HEK293 (cell line): Measurements from ENCODE around the gene CASQ2.

Experiments used
- CTCF ChIA-PET: fragments of 350-600 bp; formaldehyde crosslinking; extraction: SDS; loops from one replicate; lab custom pipeline; 2021; ENCODE audit warnings: antibody characterized with exemption; lab: Yijun Ruan, JAX
- POLR2A ChIA-PET: fragments of 300-600 bp; formaldehyde crosslinking; extraction: SDS; loops from one replicate; lab custom pipeline; 2020; ENCODE audit warnings: antibody characterized with exemption, inconsistent platforms; lab: Yijun Ruan, JAX
- H3K27ac ChIP-seq: fragments of 200-500 bp; sonication (Bioruptor generic); 2 replicates; pipeline ENCODE4 v1.5.1; 2014; ENCODE audit warnings: low read depth, low read length, control low read depth, inconsistent platforms; ENCODE audit errors: extremely low read depth
- H3K36me3 ChIP-seq, 2 experiments: fragments of 200-500 bp in 1 of 2; sonication (Bioruptor generic) in 1 of 2; 1 replicate in 1 of 2; 2 replicates in 1 of 2; pipeline ENCODE4 v1.5.1; 2014 to 2017; ENCODE audit warnings: inconsistent platforms in 2 of 2, low read length in 2 of 2; ENCODE audit not compliant: control insufficient read depth in 2 of 2, insufficient read depth in 1 of 2
- H3K4me1 ChIP-seq: fragments of 200-500 bp; sonication (Bioruptor generic); 2 replicates; pipeline ENCODE4 v1.5.1; 2014; ENCODE audit warnings: mild to moderate bottlenecking, low read length, inconsistent platforms; ENCODE audit not compliant: control insufficient read depth, insufficient read depth
- H3K4me3 ChIP-seq: 2 replicates; pipeline ENCODE4 v1.5.1; 2011; ENCODE audit warnings: low read depth, mild to moderate bottlenecking, control low read depth, low read length, moderate library complexity
- H3K9me3 ChIP-seq: fragments of 200-500 bp; sonication (Bioruptor generic); 2 replicates; pipeline ENCODE4 v1.5.1; 2014; ENCODE audit warnings: low read depth, low read length, inconsistent platforms; ENCODE audit not compliant: control insufficient read depth, insufficient read depth
- EGR2 ChIP-seq: fragments of 450-650 bp; formaldehyde crosslinking; IDR thresholded peaks from 2 replicates; pipeline ENCODE4 v1.5.1; 2016; ENCODE audit warnings: low read depth, missing biosample characterization, missing genetic modification characterization
- SETDB1 ChIP-seq: IDR thresholded peaks from one replicate; pipeline ENCODE4 v1.6.1; 2017; ENCODE audit warnings: mild to moderate bottlenecking, low read length, moderate library complexity, mixed read lengths; ENCODE audit not compliant: insufficient read length
- WT1 ChIP-seq: fragments of 450-650 bp; formaldehyde crosslinking; IDR thresholded peaks from 2 replicates; pipeline ENCODE4 v1.5.1; 2016; ENCODE audit warnings: missing biosample characterization, missing genetic modification characterization
- ZBTB1 ChIP-seq: fragments of 450-650 bp; formaldehyde crosslinking; IDR thresholded peaks from 2 replicates; pipeline ENCODE4 v1.5.1; 2016; ENCODE audit warnings: missing biosample characterization, missing genetic modification characterization
- ZBTB48 ChIP-seq: fragments of 450-650 bp; formaldehyde crosslinking; IDR thresholded peaks from 2 replicates; pipeline ENCODE4 v1.5.1; 2016; ENCODE audit warnings: missing biosample characterization, missing genetic modification characterization
- ZFP69B ChIP-seq: fragments of 450-650 bp; formaldehyde crosslinking; IDR thresholded peaks from 2 replicates; pipeline ENCODE4 v1.5.1; 2016; ENCODE audit warnings: missing biosample characterization, missing genetic modification characterization
- ZNF24 ChIP-seq: fragments of 450-650 bp; formaldehyde crosslinking; IDR thresholded peaks from 2 replicates; pipeline ENCODE4 v1.5.1; 2016; ENCODE audit warnings: missing biosample characterization, missing genetic modification characterization
- ZNF654 ChIP-seq: fragments of 450-650 bp; formaldehyde crosslinking; IDR thresholded peaks from 2 replicates; pipeline ENCODE4 v1.5.1; 2016; ENCODE audit warnings: low read depth, missing biosample characterization, missing genetic modification characterization
- ZNF747 ChIP-seq: fragments of 450-650 bp; formaldehyde crosslinking; IDR thresholded peaks from 2 replicates; pipeline ENCODE4 v1.5.1; 2016; ENCODE audit warnings: missing biosample characterization, missing genetic modification characterization
- ZSCAN16 ChIP-seq: fragments of 450-650 bp; formaldehyde crosslinking; IDR thresholded peaks from 2 replicates; pipeline ENCODE4 v1.5.1; 2016; ENCODE audit warnings: missing biosample characterization, missing genetic modification characterization
- TF ChIP-seq, protein P1 (sequence below): fragments of 450-650 bp; formaldehyde crosslinking; IDR thresholded peaks from 2 replicates; pipeline ENCODE4 v1.5.1; 2016; ENCODE audit warnings: missing biosample characterization, missing genetic modification characterization
- TF ChIP-seq, protein P2 (sequence below): fragments of 450-650 bp; formaldehyde crosslinking; IDR thresholded peaks from 2 replicates; pipeline ENCODE4 v1.5.1; 2016; ENCODE audit warnings: missing biosample characterization, missing genetic modification characterization
- TF ChIP-seq, protein P3 (sequence below): fragments of 450-650 bp; formaldehyde crosslinking; IDR thresholded peaks from 2 replicates; pipeline ENCODE4 v1.5.1; 2016; ENCODE audit warnings: missing biosample characterization, missing genetic modification characterization
- TF ChIP-seq, protein P4 (sequence below): fragments of 450-650 bp; formaldehyde crosslinking; IDR thresholded peaks from 2 replicates; pipeline ENCODE4 v1.5.1; 2016; ENCODE audit warnings: missing biosample characterization, missing genetic modification characterization
- TF ChIP-seq, protein P5 (sequence below): fragments of 450-650 bp; formaldehyde crosslinking; conservative IDR thresholded peaks from 2 replicates; pipeline ENCODE4 v1.5.1; 2016; ENCODE audit warnings: low read depth, missing biosample characterization, missing genetic modification characterization

CASQ2 gene

DNA sequence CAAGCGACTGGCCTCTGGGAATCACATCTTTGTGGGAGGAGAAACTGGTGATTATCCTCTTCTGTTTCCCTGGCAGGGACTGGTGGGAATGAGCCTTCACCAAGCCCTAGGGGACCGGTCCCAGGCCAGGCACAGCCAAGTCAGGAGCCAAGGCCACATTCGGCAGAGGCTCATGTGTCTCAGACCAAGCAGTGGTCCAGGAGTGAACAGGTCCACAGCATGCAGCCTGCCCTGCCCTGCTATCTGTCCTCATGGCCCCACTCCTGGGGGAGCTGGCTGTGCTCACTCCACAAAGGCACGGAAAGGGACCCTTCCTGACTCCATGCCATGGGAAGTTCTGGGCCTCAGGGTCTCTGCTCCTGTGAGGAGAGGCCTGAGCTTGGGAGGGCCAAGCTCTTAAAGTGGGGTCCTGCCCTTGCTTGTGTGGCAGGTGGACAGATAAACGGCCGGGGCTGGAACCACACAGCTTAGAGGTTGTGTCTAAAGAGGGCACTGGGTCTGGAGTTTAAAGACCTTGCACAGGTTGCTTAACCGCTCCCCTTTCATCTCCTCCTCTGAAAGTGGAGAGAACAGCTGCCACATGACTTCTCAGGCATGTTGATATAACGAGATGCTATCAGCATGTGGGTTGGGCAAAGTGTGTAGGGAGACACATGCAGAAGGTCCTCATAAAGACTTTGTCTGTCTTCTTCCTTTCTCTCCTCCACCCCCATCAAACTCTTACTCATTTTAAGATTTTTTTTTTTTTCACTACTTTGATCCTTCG is 57.5 kb downstream of the CASQ2 start:
- no peak overlapping the region for H3K4me3 ChIP-seq
- ChIA-PET CTCF (interaction anchor here (0.6 to 1.0 kb wide), 2 partner anchors 42 to 754 kb away, joined by 3 read pairs; no protein-coding TSS in a partner anchor), POLR2A (interaction anchor here (0.7 kb wide), 1 partner anchor 34 kb away, joined by 4 read pairs; no protein-coding TSS in a partner anchor)
- H3K9me3 ChIP-seq = no peaks in the 10 kb centered on the region
- no peaks in the 10 kb centered on the region for H3K36me3 ChIP-seq
- H3K27ac ChIP-seq = no peak overlapping the region
- H3K4me1 ChIP-seq = no peaks in the 10 kb centered on the region
- TF ChIP-seq, protein P1, sequence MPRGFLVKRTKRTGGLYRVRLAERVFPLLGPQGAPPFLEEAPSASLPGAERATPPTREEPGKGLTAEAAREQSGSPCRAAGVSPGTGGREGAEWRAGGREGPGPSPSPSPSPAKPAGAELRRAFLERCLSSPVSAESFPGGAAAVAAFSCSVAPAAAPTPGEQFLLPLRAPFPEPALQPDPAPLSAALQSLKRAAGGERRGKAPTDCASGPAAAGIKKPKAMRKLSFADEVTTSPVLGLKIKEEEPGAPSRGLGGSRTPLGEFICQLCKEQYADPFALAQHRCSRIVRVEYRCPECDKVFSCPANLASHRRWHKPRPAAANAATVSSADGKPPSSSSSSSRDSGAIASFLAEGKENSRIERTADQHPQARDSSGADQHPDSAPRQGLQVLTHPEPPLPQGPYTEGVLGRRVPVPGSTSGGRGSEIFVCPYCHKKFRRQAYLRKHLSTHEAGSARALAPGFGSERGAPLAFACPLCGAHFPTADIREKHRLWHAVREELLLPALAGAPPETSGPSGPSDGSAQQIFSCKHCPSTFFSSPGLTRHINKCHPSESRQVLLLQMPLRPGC (tag by site-specific recombination) = no peak
- 0 out of 2 replicates have a peak, but pooled peaks have one; percentile 10 for TF ChIP-seq EGR2 (tag by site-specific recombination)
- no peak for TF ChIP-seq ZNF747 (tag by site-specific recombination)
- TF ChIP-seq ZBTB48 = no peak
- TF ChIP-seq, protein P2, sequence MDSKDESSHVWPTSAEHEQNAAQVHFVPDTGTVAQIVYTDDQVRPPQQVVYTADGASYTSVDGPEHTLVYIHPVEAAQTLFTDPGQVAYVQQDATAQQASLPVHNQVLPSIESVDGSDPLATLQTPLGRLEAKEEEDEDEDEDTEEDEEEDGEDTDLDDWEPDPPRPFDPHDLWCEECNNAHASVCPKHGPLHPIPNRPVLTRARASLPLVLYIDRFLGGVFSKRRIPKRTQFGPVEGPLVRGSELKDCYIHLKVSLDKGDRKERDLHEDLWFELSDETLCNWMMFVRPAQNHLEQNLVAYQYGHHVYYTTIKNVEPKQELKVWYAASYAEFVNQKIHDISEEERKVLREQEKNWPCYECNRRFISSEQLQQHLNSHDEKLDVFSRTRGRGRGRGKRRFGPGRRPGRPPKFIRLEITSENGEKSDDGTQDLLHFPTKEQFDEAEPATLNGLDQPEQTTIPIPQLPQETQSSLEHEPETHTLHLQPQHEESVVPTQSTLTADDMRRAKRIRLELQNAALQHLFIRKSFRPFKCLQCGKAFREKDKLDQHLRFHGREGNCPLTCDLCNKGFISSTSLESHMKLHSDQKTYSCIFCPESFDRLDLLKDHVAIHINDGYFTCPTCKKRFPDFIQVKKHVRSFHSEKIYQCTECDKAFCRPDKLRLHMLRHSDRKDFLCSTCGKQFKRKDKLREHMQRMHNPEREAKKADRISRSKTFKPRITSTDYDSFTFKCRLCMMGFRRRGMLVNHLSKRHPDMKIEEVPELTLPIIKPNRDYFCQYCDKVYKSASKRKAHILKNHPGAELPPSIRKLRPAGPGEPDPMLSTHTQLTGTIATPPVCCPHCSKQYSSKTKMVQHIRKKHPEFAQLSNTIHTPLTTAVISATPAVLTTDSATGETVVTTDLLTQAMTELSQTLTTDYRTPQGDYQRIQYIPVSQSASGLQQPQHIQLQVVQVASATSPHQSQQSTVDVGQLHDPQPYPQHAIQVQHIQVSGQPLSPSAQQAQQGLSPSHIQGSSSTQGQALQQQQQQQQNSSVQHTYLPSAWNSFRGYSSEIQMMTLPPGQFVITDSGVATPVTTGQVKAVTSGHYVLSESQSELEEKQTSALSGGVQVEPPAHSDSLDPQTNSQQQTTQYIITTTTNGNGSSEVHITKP (tag by site-specific recombination) = peak; percentile 42; the same call in 1 of the 2 replicates
- no peak for TF ChIP-seq ZSCAN16 (tag by site-specific recombination)
- TF ChIP-seq ZNF24 = no peak
- TF ChIP-seq ZBTB1 (tag by site-specific recombination) = no peak

DNA sequence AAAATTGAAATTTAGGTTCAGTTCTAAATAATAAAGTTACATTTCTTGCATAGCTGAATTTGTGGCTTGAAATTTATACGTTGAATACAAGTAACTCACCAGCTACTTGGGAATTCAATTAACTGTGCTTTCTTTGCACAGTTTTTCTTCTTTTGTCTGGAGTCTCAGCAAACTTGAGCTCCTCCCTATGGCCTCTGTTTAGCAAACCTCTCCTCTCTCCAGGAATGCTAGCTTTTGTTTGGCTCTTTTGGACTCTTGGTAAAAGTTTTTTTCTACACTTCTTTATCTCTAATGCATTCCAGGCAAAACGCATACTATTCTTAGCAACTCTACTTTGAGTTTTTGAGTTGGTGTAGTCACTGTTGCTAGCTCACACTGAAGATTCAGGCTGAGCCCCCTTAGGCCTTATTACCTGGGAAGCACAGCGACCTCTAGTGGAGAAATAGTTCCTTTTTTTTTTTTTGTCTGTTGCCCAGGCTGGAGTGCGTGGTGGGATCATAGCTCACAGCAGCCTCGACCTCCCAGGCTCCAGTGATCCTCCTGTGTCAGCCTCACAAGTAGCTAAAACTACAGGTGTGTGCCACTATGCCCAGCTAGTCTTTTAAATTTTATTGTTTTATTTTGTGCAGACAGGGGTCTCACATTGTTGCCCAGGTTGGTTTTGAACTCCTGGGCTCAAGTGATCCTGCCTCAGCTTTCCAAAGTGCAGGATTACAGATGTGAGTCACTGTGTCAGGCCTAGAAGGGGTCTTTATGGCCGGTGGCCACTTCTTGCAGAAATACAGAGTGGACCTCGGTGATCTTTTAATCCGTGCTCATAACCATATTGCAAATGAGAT is 61.7 kb downstream of the CASQ2 start:
- ChIA-PET CTCF (interaction anchor here (0.5 to 4.8 kb wide), 62 partner anchors 8 to 1360 kb away, joined by 3 to 40 read pairs (median 5); no protein-coding TSS in a partner anchor), POLR2A (interaction anchor here (1.3 kb wide), 1 partner anchor 64 kb away, joined by 3 read pairs; no protein-coding TSS in a partner anchor)

More for the DNA sequence above, 61.7 kb downstream of the CASQ2 start:
- H3K4me1 ChIP-seq = no peaks in the 10 kb centered on the region
- H3K4me3 ChIP-seq = no peak overlapping the region
- TF ChIP-seq, protein P3, sequence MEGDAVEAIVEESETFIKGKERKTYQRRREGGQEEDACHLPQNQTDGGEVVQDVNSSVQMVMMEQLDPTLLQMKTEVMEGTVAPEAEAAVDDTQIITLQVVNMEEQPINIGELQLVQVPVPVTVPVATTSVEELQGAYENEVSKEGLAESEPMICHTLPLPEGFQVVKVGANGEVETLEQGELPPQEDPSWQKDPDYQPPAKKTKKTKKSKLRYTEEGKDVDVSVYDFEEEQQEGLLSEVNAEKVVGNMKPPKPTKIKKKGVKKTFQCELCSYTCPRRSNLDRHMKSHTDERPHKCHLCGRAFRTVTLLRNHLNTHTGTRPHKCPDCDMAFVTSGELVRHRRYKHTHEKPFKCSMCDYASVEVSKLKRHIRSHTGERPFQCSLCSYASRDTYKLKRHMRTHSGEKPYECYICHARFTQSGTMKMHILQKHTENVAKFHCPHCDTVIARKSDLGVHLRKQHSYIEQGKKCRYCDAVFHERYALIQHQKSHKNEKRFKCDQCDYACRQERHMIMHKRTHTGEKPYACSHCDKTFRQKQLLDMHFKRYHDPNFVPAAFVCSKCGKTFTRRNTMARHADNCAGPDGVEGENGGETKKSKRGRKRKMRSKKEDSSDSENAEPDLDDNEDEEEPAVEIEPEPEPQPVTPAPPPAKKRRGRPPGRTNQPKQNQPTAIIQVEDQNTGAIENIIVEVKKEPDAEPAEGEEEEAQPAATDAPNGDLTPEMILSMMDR (tag by site-specific recombination) = peak; percentile 48
- TF ChIP-seq ZNF654 (tag by site-specific recombination) (peak; percentile 53), WT1 (tag by site-specific recombination) (no peak), ZFP69B (no peak), SETDB1 (no peak)
- TF ChIP-seq, protein P4, sequence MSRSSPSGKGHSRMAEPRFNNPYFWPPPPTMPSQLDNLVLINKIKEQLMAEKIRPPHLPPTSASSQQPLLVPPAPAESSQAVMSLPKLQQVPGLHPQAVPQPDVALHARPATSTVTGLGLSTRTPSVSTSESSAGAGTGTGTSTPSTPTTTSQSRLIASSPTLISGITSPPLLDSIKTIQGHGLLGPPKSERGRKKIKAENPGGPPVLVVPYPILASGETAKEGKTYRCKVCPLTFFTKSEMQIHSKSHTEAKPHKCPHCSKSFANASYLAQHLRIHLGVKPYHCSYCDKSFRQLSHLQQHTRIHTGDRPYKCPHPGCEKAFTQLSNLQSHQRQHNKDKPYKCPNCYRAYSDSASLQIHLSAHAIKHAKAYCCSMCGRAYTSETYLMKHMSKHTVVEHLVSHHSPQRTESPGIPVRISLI (tag by site-specific recombination) = peak; percentile 47; the same call in 1 of the 2 replicates
- TF ChIP-seq, protein P5, sequence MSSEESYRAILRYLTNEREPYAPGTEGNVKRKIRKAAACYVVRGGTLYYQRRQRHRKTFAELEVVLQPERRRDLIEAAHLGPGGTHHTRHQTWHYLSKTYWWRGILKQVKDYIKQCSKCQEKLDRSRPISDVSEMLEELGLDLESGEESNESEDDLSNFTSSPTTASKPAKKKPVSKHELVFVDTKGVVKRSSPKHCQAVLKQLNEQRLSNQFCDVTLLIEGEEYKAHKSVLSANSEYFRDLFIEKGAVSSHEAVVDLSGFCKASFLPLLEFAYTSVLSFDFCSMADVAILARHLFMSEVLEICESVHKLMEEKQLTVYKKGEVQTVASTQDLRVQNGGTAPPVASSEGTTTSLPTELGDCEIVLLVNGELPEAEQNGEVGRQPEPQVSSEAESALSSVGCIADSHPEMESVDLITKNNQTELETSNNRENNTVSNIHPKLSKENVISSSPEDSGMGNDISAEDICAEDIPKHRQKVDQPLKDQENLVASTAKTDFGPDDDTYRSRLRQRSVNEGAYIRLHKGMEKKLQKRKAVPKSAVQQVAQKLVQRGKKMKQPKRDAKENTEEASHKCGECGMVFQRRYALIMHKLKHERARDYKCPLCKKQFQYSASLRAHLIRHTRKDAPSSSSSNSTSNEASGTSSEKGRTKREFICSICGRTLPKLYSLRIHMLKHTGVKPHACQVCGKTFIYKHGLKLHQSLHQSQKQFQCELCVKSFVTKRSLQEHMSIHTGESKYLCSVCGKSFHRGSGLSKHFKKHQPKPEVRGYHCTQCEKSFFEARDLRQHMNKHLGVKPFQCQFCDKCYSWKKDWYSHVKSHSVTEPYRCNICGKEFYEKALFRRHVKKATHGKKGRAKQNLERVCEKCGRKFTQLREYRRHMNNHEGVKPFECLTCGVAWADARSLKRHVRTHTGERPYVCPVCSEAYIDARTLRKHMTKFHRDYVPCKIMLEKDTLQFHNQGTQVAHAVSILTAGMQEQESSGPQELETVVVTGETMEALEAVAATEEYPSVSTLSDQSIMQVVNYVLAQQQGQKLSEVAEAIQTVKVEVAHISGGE (tag by site-specific recombination) = no peak
- H3K9me3 ChIP-seq = no peaks in the 10 kb centered on the region
- H3K27ac ChIP-seq = no peak overlapping the region
- no peaks in the 10 kb centered on the region for H3K36me3 ChIP-seq
